GM12873 (cell line): ENCODE measurements around the gene NRG3.

ENCODE experiments used
- TF ChIP-seq, protein P1 (sequence below): IDR thresholded peaks from 2 replicates; pipeline ENCODE4 v1.5.1; 2012; ENCODE audit warnings: low read depth, mild to moderate bottlenecking, moderate library complexity, low read length, control low read depth; ENCODE audit not compliant: insufficient read depth; ENCODE audit errors: missing control alignments

The NRG3 gene

GRCh38 chr10:82827901-82828300 lies 952.9 kb downstream of the NRG3 start:
- TF ChIP-seq, protein P1, sequence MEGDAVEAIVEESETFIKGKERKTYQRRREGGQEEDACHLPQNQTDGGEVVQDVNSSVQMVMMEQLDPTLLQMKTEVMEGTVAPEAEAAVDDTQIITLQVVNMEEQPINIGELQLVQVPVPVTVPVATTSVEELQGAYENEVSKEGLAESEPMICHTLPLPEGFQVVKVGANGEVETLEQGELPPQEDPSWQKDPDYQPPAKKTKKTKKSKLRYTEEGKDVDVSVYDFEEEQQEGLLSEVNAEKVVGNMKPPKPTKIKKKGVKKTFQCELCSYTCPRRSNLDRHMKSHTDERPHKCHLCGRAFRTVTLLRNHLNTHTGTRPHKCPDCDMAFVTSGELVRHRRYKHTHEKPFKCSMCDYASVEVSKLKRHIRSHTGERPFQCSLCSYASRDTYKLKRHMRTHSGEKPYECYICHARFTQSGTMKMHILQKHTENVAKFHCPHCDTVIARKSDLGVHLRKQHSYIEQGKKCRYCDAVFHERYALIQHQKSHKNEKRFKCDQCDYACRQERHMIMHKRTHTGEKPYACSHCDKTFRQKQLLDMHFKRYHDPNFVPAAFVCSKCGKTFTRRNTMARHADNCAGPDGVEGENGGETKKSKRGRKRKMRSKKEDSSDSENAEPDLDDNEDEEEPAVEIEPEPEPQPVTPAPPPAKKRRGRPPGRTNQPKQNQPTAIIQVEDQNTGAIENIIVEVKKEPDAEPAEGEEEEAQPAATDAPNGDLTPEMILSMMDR = no peak

- TF ChIP-seq, protein P1 = no peak
Measured at GRCh38 chr10:82847242-82847641, 972.2 kb downstream of the NRG3 start.

- TF ChIP-seq, protein P1 = no peak
Measured at GRCh38 chr10:82850191-82850590, 975.2 kb downstream of the NRG3 start.

DNA sequence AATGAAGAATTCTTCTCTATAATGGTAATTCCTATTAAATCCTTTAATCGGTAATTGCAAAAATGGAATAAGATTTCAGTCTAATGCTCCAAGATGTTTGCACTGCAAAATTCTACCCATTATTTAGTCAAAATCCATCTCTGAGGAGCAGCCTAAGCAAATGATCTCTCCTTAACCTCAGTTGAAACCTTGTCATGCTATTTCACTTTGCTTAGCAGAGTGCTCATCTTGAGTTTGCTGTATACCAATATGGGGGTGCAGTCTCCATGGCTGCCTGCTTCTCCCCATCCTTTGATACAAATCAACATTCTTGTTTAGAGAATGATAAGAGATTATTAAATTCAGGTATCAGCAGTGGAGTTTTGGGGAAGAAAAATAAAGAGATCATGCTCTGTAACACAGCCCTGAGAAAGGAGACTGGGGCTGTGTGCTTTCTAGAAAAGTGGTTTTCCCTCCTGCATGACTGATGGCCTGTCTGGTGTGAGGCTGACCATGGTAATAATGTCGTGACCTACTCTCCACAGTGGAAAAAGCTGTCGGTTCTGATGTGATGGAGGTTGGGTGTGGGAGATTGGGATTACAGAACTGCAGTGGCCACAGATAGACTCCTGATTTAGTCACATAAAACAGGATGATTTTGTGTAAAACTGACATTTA lies 982.1 kb downstream of the NRG3 start:
- TF ChIP-seq, protein P1 = no peak

- TF ChIP-seq, protein P1 = no peak
Measured at GRCh38 chr10:82861889-82862288, 986.9 kb downstream of the NRG3 start.

DNA sequence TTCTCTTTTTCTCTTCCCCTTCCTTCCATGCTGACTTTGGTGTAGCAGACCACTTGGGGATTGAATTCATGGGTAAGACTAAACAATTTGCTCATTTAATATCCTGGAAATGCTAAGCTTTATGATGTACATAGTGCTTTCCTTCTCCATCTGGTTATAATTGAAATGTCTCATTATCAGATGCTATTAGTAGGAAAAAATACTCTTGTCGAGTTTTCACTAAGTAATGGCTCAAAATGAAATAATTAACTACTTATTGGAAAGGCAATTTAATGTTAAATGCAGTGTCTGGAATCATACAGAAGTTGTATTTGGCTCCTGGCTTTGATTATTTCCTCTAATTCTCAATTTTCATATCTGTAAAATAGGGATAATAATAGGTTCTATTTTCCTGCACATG lies 990.4 kb downstream of the NRG3 start:
- TF ChIP-seq, protein P1 = no peak

DNA sequence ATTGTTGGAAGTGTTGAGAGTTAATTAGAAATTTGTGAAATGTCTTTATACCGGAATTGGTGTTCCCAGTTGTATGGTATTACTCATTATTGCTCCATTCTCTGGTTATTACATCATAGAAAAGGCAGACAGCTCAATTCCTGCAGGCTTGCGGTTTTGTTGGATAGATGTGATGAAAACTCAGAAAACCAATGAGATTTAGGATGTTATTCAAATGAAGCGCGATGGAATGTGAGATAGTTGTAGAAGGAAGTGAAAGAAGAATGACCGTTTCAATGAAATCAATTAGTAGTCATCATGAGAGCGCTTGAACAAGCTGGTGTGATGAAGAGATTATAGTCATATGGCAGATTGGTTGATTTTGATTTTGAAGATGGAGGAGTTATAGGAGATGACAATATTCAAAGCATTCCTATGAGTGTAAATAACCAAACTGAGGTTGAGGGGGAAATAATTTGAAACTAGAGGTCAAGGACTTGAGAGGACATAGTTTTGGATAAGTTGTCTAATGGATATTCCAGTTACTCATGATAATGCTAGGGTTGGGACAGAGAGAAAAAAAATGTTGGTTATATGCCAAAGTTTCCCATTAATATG lies 991.5 kb downstream of the NRG3 start:
- TF ChIP-seq, protein P1 = no peak
